NCI-H146 (cell line): ENCODE data around the gene TMEM184B.

ENCODE experiments used
- DNase-seq: peaks from one replicate; lab custom pipeline; 2025; lab: John Stamatoyannopoulos, UW

The TMEM184B gene

DNA sequence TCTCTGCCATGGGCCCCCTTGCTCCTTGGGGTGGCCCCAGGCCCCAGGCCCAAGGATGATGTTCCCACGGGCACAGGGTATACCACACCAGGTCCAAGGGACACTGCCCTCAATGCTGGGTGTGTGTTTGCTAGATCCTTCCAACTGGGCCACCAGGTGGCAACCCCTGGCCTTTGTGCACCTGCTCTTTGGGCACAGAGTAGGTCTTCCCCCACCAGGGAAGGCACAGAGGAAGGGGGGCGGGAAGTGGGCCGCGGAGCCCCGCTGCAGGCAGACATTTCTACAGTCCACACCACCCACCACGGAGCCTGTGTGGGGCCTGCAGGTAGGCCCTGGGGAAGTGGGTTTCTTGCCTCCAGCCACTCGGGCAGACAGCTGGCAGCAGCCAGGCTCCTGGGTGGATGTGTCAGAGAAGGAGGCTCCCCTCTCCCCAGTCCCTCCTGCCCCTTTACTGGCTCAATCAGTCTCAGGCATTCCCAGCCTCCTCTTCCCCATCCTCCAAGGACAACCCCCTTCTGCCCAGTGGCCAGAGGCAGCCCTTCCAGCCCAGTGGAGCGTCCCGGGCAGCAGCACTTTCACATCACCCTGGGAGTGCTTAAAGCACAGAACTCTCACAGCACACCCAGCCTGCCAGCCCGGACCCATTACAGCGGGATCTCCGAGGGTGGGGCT, 49.4 kb downstream of the TMEM184B start:
- no peak for DNase-seq

DNA sequence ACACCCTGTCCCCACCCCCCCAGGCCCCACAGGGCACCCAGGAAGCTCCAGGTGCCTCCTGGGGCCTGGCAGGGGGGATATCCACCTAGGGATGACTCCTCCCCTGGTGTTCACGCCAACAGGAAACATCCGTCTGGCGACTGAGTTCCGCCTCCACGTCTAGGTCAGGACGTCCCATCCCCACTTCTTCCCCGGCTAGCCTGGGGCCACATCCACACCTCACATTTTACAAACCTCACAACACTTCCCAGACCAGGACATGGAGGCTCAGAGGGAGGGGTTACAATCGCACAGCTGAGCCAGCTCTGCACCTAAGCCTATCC, 50.1 kb downstream of the TMEM184B start:
- no peak for DNase-seq

- DNase-seq, result no peak
Observed at GRCh38 chr22:38221908-38222796, 50.7 kb downstream of the TMEM184B start.

DNA sequence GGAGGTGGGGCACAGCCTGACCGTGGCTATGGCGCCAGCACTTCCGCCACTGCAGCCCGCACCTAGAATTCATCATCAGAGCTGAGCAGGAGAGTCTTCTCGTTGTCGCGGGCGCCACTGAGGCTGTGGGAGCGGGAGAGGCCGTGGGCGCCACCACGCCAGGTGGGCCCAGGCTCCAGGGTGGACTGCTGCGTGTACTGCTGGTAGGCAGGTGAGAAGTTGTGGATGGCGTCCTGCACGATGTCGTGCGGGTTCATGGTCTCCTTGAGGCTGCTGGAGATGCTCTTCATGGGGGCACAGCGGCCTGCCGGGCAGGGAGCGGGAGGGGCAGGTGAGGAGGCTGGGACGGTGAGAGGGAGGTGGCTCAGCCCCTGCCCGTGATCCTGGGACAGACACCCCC, 51.4 kb downstream of the TMEM184B start:
- DNase-seq, result no peak

- DNase-seq, result no peak
Observed at GRCh38 chr22:38220653-38221386, 52.0 kb downstream of the TMEM184B start.

GRCh38 chr22:38220163-38220562, 52.6 kb downstream of the TMEM184B start:
- no peak for DNase-seq

GRCh38 chr22:38219632-38220031, 53.2 kb downstream of the TMEM184B start:
- DNase-seq, result no peak

- DNase-seq, result no peak
Observed at GRCh38 chr22:38218661-38219622, 53.9 kb downstream of the TMEM184B start.

GRCh38 chr22:38215156-38216038, 57.4 kb downstream of the TMEM184B start:
- no peak for DNase-seq

DNA sequence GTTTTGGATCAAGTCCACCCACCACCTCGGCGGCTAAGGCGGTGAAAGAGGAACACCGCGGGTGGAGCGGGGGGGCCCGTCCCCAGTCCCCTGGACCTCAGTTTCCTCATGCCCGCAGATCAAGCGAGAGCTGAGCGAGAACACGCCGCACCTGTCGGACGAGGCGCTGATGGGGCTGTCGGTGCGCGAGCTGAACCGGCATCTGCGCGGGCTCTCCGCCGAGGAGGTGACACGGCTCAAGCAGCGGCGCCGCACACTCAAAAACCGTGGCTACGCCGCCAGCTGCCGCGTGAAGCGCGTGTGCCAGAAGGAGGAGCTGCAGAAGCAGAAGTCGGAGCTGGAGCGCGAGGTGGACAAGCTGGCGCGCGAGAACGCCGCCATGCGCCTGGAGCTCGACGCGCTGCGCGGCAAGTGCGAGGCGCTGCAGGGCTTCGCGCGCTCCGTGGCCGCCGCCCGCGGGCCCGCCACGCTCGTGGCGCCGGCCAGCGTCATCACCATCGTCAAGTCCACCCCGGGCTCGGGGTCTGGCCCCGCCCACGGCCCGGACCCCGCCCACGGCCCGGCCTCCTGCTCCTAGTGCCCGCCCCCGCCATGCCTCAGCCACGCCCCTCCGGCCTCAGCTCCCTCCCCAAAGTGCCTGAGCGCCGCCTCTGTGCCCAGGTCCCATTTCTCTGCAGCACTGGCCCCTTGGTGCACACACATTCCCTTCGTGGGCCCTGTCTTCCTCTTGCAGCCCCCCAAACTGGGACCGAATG, 58.3 kb downstream of the TMEM184B start:
- peak; percentile 52 for DNase-seq

DNA sequence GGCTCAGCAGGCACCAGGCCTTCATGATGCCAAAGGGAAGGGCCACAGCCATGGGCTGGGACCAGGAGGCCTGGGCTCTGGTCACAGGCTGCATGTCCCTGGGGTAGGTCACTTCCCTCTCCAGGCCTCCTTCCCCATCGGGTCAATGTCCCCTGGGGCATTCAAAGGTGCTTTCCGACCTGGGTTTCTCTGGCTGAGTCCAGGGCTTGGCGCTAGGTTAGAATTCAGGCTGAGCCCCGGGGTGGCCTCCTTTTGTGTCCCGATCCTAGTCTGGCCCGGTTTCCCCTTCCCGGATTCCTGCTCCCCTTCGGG, 58.9 kb downstream of the TMEM184B start:
- DNase-seq, result no peak

- DNase-seq, result no peak
Observed at GRCh38 chr22:38213319-38213989, 59.4 kb downstream of the TMEM184B start.

GRCh38 chr22:38212442-38212841, 60.4 kb downstream of the TMEM184B start:
- DNase-seq, result no peak

- DNase-seq, result no peak
Observed at GRCh38 chr22:38211556-38211955, 61.3 kb downstream of the TMEM184B start.

- DNase-seq, result no peak
Observed at GRCh38 chr22:38208551-38208968, 64.2 kb downstream of the TMEM184B start.

DNA sequence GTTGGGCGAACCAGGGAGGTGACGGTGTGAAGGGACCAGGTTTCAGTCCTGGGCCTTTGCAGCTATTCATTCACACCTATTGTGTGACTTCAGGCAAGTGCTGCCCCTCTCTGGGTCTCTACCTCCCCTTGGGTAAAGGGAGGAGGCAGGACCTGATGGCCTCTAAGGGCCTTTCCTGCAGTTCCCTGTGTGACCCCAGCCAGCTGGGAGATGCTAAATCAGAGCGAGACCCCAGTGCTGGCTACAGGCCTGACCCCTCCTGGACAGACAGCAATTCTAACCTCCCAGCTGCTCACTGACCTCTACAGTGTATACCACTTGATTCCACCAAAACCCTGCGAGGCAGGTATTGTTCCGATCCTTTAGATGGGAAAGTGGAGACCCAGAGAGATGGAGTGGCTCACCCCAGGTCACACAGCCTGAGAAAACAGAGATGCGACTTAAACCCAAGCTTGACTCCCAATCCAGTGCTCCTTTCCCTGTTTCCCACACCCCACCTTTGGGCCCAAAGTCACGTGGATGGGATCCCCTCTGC, 64.8 kb downstream of the TMEM184B start:
- DNase-seq, result no peak

DNA sequence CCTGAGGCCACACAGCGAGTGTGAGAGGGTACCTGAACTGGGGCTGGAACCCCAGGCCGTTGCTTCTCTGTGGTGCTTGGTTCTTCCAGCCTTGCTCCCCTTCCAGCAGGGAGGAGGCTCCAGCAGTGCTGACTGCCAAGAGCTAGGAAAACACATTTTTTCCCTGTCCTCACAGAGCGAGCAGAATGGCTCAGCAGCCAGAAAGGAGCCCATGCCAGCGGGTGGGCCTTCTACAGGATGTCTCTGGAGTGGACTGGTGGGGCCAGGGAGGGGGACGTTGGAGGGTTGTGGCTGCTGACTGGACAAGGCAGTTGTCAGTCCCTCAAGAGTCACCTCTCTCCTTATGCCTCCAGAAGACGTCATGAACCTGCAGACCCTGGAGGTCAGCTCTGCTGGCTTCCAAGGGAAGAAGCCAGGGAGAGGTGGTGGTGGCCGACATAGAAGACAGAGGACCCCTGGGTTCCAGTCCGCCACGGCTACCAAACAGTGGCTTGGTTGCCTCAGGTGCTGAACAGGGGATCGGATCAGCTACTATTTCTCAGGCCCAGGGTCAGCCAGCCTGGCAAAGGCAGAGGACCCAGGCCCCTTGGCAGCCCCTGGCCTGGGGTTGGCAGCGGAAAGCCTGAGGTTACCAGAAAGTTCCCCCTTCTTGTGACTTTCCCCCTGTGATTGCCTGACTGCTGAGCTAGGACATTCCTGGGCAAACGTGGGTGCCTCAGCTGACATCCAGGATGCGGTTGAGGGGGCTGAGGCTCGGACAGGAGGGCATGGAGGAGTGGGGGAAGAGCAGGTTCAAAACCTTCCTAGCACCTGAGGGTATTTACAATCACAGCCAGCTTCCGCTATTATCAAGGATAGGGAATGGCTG, 67.3 kb downstream of the TMEM184B start:
- DNase-seq, result no peak

DNA sequence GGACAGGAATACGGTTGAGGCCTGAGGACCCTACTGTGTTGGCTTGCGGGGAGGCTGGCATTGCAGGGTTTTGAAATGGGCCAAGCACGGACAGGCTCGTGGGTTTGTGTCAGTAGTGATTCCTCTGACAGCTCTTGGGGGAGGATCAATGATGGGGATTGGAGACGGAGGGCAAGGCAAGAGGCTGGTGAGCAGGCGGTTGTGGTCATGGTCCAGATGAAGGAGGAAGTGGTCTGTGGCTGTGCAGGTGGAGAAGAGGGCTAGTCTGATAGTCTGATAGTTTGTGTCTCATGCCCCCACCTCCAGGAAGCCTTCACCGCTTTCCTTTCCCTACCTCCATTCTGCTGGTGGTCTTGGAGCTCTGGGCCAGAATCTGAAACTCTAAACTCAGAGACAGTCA, 68.0 kb downstream of the TMEM184B start:
- DNase-seq, result no peak
